Muscle layer of colon (tissue), 2 donors: Measurements from ENCODE around the gene EMC8.

Experiments used
- H3K27ac ChIP-seq: one replicate; pipeline ENCODE4 v1.7.0; 2013; ENCODE audit warnings: low read depth, mild to moderate bottlenecking, low read length, moderate library complexity
- H3K27me3 ChIP-seq, 2 donors: one replicate each; pipeline ENCODE4 v1.7.0; 2013; ENCODE audit warnings: low read length in 2 of 2, mild to moderate bottlenecking in 2 of 2; ENCODE audit not compliant: insufficient read depth in 2 of 2, control insufficient read depth in 1 of 2
- H3K36me3 ChIP-seq: one replicate; pipeline ENCODE4 v1.7.0; 2013; ENCODE audit warnings: mild to moderate bottlenecking, low read length; ENCODE audit not compliant: insufficient read depth
- H3K4me1 ChIP-seq: one replicate; pipeline ENCODE4 v1.7.0; 2013; ENCODE audit warnings: mild to moderate bottlenecking, low read length; ENCODE audit not compliant: insufficient read depth
- H3K4me3 ChIP-seq, 2 donors: one replicate each; pipeline ENCODE4 v1.7.0; 2013; ENCODE audit warnings: low read length in 2 of 2, low read depth in 1 of 2, mild to moderate bottlenecking in 1 of 2, moderate library complexity in 1 of 2
- H3K9ac ChIP-seq: one replicate; pipeline ENCODE4 v1.7.0; 2013; ENCODE audit warnings: low read length
- H3K9me3 ChIP-seq: one replicate; pipeline ENCODE4 v1.7.0; 2013; ENCODE audit warnings: mild to moderate bottlenecking, low read length
- donor health status: abdominal sarcoma.
- donor health status: Adenocarcinoma of cecum.

The EMC8 gene

DNA sequence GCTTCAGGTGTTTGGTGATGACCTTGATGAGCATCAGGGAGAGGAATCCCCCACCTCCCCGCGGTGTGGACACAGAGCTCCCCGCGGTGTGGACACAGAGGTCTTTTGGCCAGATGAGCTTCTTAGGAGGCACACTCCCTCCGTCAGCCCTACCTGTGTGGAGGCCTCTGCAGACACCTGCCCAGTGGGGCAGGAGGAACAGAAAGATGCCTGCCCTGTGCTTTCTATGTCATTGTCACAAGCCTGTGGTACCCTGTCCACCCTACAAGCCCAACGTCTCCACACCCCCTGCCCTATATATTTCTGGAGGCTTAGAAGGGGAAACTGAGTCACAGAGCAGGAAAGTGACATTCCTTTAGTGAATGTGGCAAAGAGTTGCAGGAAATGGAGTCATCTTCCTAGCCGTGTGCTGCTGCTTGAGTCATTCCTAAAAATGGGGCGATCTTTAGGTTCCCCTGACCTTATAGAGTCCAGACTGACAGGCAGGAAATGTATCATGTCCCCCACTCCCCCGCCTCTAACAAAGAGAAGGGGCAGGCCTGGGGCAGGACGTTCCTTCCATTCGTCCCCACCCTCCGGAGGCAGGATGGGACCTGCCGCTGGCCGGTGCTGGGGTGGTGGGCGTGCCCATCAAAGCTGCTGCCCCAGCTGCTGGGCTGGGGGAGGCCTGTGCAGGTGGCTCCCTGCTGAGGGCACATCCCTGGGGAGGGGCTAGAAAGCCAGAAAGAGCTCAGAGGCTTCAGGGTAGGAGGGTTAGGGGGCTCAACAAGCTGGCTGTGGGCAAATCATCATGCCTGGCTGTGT lies 47.4 kb downstream of the EMC8 start:
- Histone ChIP-seq H3K9ac (no peak overlapping the region), H3K9me3 (no peaks in the 10 kb centered on the region), H3K4me3 (no peak overlapping the region), H3K27me3 (no peaks in the 10 kb centered on the region), H3K27ac (no peak overlapping the region), H3K4me1 (peaks cover 15% of the 10 kb centered on the region), H3K36me3 (no peaks in the 10 kb centered on the region)

DNA sequence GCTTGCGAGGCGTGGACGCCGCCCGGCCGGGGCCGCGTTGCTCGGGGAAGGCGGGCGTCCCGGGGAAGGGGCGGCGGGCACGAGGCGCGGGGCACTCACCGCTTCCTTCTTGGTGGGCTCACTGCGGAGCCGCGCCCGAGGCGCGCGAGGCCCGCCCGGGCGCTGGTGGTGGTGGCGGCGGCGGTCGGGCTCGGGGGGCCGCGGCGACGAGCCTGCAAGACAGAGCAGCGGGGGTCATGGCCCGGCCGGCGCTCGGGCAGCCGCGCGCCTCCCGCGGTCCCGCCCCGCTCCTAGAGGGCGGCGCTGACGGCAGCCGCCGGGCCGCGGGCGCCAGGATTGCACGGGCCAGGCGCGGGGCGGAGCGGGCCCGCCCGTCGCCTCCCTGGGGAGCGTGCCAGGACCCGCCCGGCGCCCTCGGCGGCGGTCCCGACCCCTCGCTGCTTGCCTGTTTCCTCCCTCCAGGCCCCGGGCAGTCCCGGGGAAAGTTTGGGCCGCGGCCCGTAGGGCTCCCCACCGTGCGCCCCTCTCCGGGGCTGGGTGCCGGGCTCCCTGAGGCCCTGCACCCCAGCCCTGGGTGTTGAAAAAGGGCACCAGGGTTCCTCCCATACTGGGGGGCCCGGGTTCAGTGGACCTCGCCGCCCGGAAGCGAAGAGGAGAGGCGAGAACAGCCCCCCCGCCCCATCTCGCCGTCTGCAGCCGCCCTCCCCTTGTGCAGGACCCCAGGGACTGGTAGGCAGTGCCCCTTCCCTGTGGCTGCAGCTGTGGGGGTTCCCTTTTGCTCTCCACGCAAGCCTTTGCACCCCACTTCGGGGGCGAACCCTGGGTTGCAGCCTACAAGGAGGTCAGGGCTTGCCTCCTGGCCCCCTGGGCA lies 48.3 kb downstream of the EMC8 start, which contains the start of gene C16orf74:
Gene C16orf74 (minus strand): TSS at position 270 of the 871 bp plus-strand sequence. CDS start 15,879 bp downstream, outside the sequence.
- peaks cover 15% of the 10 kb centered on the region for H3K4me1 ChIP-seq
- no peaks in the 10 kb centered on the region for H3K9me3 ChIP-seq
- H3K36me3 ChIP-seq: no peaks in the 10 kb centered on the region
- H3K27me3 ChIP-seq: no peaks in the 10 kb centered on the region
- no peak within 1 kb of the TSS for H3K27ac ChIP-seq
- H3K9ac ChIP-seq: no peak within 1 kb of the TSS
- H3K4me3 ChIP-seq: peak within 1 kb of the TSS; percentile 51 to 81

DNA sequence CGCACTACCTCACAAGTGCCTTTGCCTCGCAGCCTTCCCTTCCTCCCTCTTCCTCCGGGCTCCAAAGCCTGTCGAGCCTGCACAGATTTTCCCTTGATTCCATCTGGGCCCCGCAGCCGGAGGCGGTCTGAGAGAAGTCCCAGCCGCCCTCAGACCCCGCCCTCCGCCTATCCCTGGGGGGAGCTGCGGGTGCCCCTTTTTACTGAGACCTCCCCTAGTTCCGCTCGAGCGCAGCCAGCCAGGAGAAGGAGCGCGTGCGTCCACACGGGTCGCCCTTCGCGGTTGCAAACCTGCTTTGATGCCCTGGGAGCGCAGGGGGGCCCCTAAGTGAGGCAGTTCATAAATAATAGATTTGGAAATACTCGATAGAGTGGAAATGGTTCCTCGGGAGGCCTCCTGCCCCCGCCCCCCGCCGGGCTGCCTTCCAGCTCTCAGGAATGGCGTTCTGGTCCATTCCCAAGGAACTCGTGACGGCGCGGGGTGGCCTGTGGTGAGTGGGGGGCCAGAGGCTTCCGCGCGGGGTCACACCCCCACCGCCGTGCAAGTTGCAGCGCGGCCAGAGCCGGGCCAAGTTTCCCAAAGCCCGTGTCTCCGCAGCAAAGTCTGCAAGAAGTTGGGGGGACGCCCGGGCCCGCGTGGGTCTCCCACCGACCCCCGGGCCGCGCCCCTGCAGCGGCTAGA lies 49.1 kb downstream of the EMC8 start:
- Histone ChIP-seq H3K4me3 (peak overlapping the region; percentile 51 to 81), H3K9me3 (no peaks in the 10 kb centered on the region), H3K27ac (no peak overlapping the region), H3K27me3 (no peaks in the 10 kb centered on the region), H3K4me1 (peaks cover 15% of the 10 kb centered on the region), H3K36me3 (no peaks in the 10 kb centered on the region), H3K9ac (no peak overlapping the region)

DNA sequence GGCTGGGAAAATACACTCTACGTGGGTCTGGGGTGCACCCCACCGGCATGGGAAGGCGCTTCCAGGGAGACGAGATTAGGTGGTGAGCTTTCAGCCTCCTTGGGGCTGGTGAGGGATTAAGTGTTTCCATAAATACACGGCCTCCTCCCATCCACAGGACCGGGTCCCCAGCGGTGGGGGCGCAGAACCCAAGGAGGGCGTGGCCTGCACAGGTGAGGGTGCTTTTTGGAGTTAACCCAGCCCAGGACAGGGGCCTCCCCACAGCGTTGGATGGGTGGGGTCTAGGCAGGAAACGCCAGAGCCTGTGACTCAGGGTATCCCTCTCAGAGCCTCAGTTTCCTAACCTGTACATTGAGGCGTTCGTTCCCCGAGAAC lies 49.6 kb downstream of the EMC8 start:
- H3K9ac ChIP-seq: no peak overlapping the region
- H3K4me3 ChIP-seq: peak overlapping the region; percentile 51 to 81
- H3K36me3 ChIP-seq: no peaks in the 10 kb centered on the region
- H3K9me3 ChIP-seq: no peaks in the 10 kb centered on the region
- no peaks in the 10 kb centered on the region for H3K27me3 ChIP-seq
- H3K4me1 ChIP-seq: peaks cover 15% of the 10 kb centered on the region
- no peak overlapping the region for H3K27ac ChIP-seq

DNA sequence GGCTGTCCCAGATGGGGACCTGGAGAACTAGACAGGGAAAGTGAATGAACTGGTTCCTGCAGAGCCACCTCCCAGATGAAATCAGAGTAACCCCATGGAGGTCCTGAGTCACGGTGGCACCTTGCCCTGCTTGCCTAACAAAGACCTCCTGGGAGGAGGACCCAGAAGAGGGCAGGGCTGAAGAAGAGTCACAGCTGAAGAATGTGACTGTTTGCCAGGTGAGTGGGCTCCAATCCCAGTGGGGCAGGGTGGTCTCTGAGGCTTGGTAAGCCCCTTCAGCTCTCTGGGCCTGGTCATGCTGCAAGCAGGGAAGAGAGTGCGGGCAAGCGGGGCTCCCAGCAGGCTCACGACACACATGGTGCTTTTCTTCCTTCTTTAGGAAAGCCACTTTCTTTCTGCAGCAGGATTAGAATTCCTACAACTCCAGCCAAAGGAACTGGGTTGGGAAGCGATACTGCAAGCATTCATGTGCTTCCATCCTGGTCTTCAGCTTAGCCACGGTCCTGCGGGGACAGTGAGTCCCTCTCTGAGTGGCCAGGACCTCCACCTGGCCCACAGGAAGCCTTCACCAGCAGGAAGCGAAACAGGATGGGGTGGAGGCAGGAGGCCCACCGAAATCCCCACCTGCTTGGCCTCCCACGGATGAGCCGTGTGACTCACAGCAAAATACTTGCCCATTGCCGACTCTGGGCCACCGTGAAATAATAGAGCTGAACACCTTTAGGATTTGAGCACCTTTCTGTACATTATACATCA lies 52.7 kb downstream of the EMC8 start:
- Histone ChIP-seq H3K27ac (no peak overlapping the region), H3K27me3 (no peaks in the 10 kb centered on the region), H3K4me3 (no peak overlapping the region), H3K4me1 (peaks cover 9% of the 10 kb centered on the region), H3K9me3 (no peaks in the 10 kb centered on the region), H3K36me3 (no peaks in the 10 kb centered on the region), H3K9ac (no peak overlapping the region)

DNA sequence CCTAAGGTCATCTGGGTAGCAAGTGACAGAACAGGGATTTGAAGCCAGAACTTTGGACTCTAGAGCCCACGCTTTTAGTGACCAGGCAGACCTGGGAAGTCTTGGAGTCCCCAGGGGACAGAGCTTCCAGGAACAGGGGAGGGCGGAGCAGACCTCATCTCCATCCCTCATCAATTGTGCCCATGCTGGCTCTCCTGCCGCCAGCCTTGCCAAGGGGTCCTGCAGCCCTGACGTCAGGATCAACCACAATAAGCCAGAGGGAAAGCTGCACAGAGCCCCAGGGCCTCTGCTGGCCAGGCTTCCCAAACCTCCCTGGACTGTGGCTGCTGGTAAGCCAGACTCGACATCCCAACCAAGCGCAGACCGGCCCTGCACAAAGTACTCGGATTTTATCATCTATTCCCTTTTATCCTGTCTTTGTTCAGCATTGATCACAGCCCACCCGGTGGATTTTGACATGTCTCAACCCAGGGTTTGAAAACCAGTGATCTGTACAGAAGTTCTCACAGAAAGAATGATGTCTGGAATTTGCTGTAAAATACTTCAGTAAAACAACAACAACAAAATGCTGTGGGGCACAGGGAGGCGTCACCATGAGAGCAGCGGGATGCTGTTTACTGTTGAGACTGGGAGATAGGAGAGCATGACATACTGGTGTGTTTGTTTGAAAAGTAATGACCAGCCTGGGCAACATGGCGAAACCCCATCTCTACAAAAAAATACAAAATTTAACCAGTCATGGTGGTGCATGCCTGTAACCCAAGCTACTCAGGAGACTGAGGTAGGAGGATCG lies 60.2 kb downstream of the EMC8 start:
- no peak overlapping the region for H3K4me3 ChIP-seq
- no peaks in the 10 kb centered on the region for H3K27me3 ChIP-seq
- H3K9me3 ChIP-seq: no peaks in the 10 kb centered on the region
- no peak overlapping the region for H3K27ac ChIP-seq
- no peak overlapping the region for H3K9ac ChIP-seq
- H3K36me3 ChIP-seq: no peaks in the 10 kb centered on the region
- H3K4me1 ChIP-seq: no peaks in the 10 kb centered on the region

DNA sequence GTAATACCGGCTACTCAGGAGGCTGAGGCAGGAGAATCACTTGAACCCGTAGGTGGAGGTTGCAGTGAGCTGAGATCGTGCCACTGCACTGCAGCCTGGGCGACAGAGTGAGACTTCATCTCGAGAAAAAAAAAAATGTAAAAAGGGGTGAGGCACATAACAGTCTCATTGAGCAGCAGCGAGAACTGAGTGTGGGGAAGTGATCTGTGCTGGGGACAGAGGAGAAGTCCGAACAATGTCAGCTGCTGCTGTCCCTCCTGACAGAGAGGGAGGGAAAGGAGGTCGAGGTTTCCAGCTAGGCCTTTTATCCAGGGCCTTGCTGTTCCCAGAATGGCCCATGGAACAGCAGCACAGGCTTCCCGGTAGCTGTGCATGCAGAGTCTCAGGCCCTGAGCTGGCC lies 62.4 kb downstream of the EMC8 start:
- Histone ChIP-seq H3K27ac (no peak overlapping the region), H3K36me3 (no peaks in the 10 kb centered on the region), H3K9ac (no peak overlapping the region), H3K4me3 (no peak overlapping the region), H3K27me3 (no peaks in the 10 kb centered on the region), H3K9me3 (no peaks in the 10 kb centered on the region), H3K4me1 (no peaks in the 10 kb centered on the region)

DNA sequence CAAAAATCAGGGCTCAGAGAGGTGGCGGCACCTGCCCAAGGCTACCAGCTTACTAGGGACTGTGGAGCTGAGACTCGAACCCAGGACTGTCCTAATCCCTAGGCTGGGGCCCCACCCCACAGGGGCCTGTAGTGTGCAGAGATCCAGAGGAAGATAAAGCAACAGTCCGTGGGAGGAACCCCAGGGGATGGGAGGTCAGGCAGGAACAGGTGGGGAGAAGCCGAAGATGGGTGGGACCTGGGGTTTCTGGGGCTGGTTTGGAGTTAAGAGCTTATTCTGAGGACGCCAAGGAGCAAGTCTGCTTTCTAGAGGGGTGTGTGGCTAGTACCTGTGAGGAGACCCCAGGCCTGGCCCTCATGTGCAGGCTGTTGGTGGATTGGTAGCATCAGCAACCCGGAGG lies 63.4 kb downstream of the EMC8 start:
- no peaks in the 10 kb centered on the region for H3K36me3 ChIP-seq
- H3K27me3 ChIP-seq: no peaks in the 10 kb centered on the region
- no peaks in the 10 kb centered on the region for H3K9me3 ChIP-seq
- H3K4me1 ChIP-seq: no peaks in the 10 kb centered on the region
- H3K9ac ChIP-seq: no peak overlapping the region
- H3K27ac ChIP-seq: no peak overlapping the region
- H3K4me3 ChIP-seq: no peak overlapping the region

DNA sequence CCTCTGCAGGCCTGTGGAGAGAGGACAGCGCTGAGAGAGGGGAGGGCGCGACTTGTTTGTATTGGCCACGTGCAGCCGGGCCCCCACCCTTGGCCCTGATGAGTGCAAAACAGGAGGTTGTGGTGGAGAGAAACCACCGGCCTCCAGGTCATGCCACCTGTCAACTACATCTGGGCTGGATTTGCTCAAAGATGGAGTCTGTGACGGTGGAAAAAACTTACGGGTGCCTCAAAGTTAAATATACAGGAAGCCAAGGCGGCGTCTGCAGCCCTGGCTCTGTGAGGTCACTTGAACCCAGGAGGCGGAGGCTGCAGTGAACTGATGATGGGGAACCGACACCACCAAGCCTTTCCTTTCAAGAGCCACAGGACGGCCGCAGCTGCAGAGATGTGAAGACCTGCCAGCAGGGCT lies 64.1 kb downstream of the EMC8 start:
- Histone ChIP-seq H3K4me3 (no peak overlapping the region), H3K27ac (no peak overlapping the region), H3K9ac (no peak overlapping the region), H3K4me1 (no peaks in the 10 kb centered on the region), H3K36me3 (no peaks in the 10 kb centered on the region), H3K9me3 (no peaks in the 10 kb centered on the region), H3K27me3 (no peaks in the 10 kb centered on the region)

DNA sequence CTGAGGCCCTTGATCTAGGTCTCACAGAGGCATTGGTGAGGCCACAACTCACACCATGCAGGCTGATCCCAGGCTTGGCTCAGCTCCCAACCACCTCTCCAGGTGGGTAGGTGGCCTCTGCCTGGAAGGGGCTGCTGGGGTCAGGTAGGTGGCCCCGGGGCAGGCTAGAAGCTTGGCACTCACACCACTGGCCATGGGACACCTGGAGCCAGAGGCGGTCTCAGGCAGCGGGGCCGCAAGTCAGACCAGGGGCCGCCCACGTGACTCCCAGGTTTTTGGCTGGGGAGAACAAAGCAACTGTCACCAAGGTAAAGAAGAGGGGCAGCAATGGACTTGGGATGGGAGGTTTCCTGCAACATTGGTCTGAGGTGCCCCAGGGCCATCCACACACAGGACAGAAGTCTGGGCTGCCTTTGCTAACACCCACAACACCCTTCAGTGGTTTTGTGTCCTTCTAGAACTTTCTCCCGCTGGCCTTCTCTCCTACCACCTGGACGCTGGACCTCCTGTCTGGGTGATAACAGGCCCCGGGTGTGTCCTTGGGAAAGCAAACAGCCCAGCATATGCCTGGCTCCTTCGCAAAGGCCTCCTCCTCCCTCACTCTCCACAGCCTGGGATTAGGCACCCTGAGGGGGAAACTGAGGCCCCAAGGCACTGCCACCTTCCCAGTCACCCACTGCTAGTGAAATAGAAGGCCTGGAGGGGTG lies 64.9 kb downstream of the EMC8 start:
- H3K27me3 ChIP-seq: no peaks in the 10 kb centered on the region
- no peak overlapping the region for H3K9ac ChIP-seq
- H3K9me3 ChIP-seq: no peaks in the 10 kb centered on the region
- H3K4me3 ChIP-seq: no peak overlapping the region
- no peaks in the 10 kb centered on the region for H3K36me3 ChIP-seq
- H3K4me1 ChIP-seq: no peaks in the 10 kb centered on the region
- H3K27ac ChIP-seq: no peak overlapping the region
